GM12878 (cell line): ENCODE measurements around the gene CTSH. TPM values are rescaled to one million over a fixed set of nuclear protein-coding genes. Genes with fewer than 3 reads are reported as not detected.

Experiments used
- ATAC-seq: fragments of 200-7000 bp; cut with Tn5 transposase; 3 replicates; pipeline ENCODE4 v1.9.1; 2020; ENCODE audit warnings: mild to moderate bottlenecking, moderate library complexity
- BruUV-seq: library from RNA; stranded (reverse); fragments of 400-500 nt; replicated peaks from 2 replicates; lab custom pipeline; 2021; lab: Mats Ljungman, UMichigan
- CTCF ChIA-PET: fragments of 300-600 bp; sonication (Branson Sonifier 250); formaldehyde crosslinking; extraction: SDS; loops from one replicate; lab custom pipeline; 2021; ENCODE audit warnings: inconsistent platforms; lab: Yijun Ruan, JAX
- POLR2A ChIA-PET: fragments of 350-600 bp; formaldehyde crosslinking; extraction: SDS; loops from one replicate; lab custom pipeline; 2021; ENCODE audit warnings: inconsistent platforms; lab: Charles Lee
- RAD21 ChIA-PET: fragments of 300-600 bp; sonication (Branson Sonifier 250); formaldehyde crosslinking; loops from one replicate; lab custom pipeline; 2023; ENCODE audit warnings: antibody characterized with exemption; ENCODE audit not compliant: unreplicated experiment; lab: Charles Lee
- SMC1A ChIA-PET: fragments of 300-600 bp; sonication (Branson Sonifier 250); formaldehyde crosslinking; loops from one replicate; lab custom pipeline; 2023; ENCODE audit not compliant: unreplicated experiment, uncharacterized antibody; lab: Charles Lee
- DNase-seq: peaks from one replicate; pipeline ENCODE4 v3.0.0-alpha.2; 2011; ENCODE audit warnings: low read depth, low spot score
- FAIRE-seq: peaks from 3 replicates; lab custom pipeline; 2011; peaks lifted over from hg19 to GRCh38; lab: Jason Lieb, UNC
- H2AFZ ChIP-seq: 2 replicates; pipeline ENCODE4 v1.6.0; 2011; ENCODE audit warnings: low read depth, low read length, control low read depth; ENCODE audit not compliant: control insufficient read depth
- H3K27ac ChIP-seq: 2 replicates; pipeline ENCODE4 v1.5.1; 2011; ENCODE audit warnings: control low read depth; ENCODE audit not compliant: control insufficient read depth, insufficient read depth
- H3K27me3 ChIP-seq, 2 experiments: replicated peaks in 1 of 2; 2 replicates each; pipeline versions ENCODE4 v1.6.0 to v1.6.1; 2011; ENCODE audit warnings: low read length in 1 of 2; ENCODE audit not compliant: control insufficient read depth in 2 of 2, insufficient read depth in 2 of 2
- H3K36me3 ChIP-seq, 2 experiments: 2 replicates each; pipeline ENCODE4 v1.5.1; 2011; ENCODE audit warnings: low read length in 1 of 2; ENCODE audit not compliant: control insufficient read depth in 2 of 2, insufficient read depth in 2 of 2
- H3K4me1 ChIP-seq: 2 replicates; pipeline ENCODE4 v1.6.1; 2011; ENCODE audit warnings: mild to moderate bottlenecking, low read length, moderate library complexity, mixed read lengths; ENCODE audit not compliant: control insufficient read depth, insufficient read depth
- H3K4me2 ChIP-seq: 2 replicates; pipeline ENCODE4 v1.6.0; 2011; ENCODE audit warnings: control low read depth; ENCODE audit not compliant: control insufficient read depth, insufficient read depth
- H3K4me3 ChIP-seq: fragments of 200-600 bp; sonication (generic); 2 replicates; pipeline ENCODE4 v1.5.1; 2016
- H3K79me2 ChIP-seq: 2 replicates; pipeline ENCODE4 v1.6.0; 2011; ENCODE audit warnings: low read length; ENCODE audit not compliant: control insufficient read depth, insufficient read depth
- H3K9ac ChIP-seq: 2 replicates; pipeline ENCODE4 v1.8.0; 2011; ENCODE audit warnings: low read length, control low read depth, mixed read lengths; ENCODE audit not compliant: control insufficient read depth, insufficient read depth
- H3K9me3 ChIP-seq: replicated peaks from 3 replicates; pipeline ENCODE4 v1.5.1; 2011; ENCODE audit warnings: mild to moderate bottlenecking, low read length; ENCODE audit not compliant: control insufficient read depth, insufficient read depth
- H4K20me1 ChIP-seq: 2 replicates; pipeline ENCODE4 v1.6.0; 2011; ENCODE audit not compliant: control insufficient read depth, insufficient read depth
- BHLHE40 ChIP-seq, 2 experiments: fragments of 450-650 bp in 1 of 2; IDR thresholded peaks; 2 replicates each; pipeline ENCODE4 v1.6.1; 2011 to 2017; ENCODE audit warnings: low read depth in 2 of 2, borderline replicate concordance in 1 of 2, improper control_type of control experiment in 1 of 2, low read length in 1 of 2, mild to moderate bottlenecking in 1 of 2
- CBX3 ChIP-seq: fragments of 200-600 bp; sonication (generic); IDR thresholded peaks from 2 replicates; pipeline ENCODE4 v1.6.1; 2016; ENCODE audit warnings: low read depth, borderline replicate concordance
- CREB1 ChIP-seq: IDR thresholded peaks from 2 replicates; pipeline ENCODE4 v1.6.1; 2012; ENCODE audit warnings: low read depth, mild to moderate bottlenecking, inconsistent platforms
- ESRRA ChIP-seq: IDR thresholded peaks from 2 replicates; pipeline ENCODE4 v1.6.1; 2012; ENCODE audit warnings: mild to moderate bottlenecking, low read length, improper control_type of control experiment
- HDAC6 ChIP-seq: fragments of 200-600 bp; sonication (generic); IDR thresholded peaks from one replicate; pipeline ENCODE4 v1.8.0; 2017; ENCODE audit warnings: antibody characterized with exemption; ENCODE audit not compliant: unreplicated experiment
- HDGF ChIP-seq: fragments of 450-650 bp; IDR thresholded peaks from 2 replicates; pipeline ENCODE4 v1.6.1; 2016; ENCODE audit warnings: antibody characterized with exemption
- HSF1 ChIP-seq: fragments of 150-350 bp; IDR thresholded peaks from 2 replicates; pipeline ENCODE4 v1.6.1; 2014; ENCODE audit warnings: mild to moderate bottlenecking, low read depth, low read length
- NFIC ChIP-seq: IDR thresholded peaks from 2 replicates; pipeline ENCODE4 v1.6.1; 2012; ENCODE audit warnings: low read depth, mild to moderate bottlenecking, inconsistent platforms, low read length, moderate library complexity
- NFYA ChIP-seq: IDR thresholded peaks from 2 replicates; pipeline ENCODE4 v1.6.1; 2011; ENCODE audit warnings: low read depth, mild to moderate bottlenecking, low read length, improper control_type of control experiment, borderline replicate concordance
- NR2C2 ChIP-seq: IDR thresholded peaks from 2 replicates; pipeline ENCODE4 v1.6.1; 2011; ENCODE audit warnings: borderline replicate concordance, low read depth; ENCODE audit not compliant: control insufficient read depth, insufficient read length
- RBBP5 ChIP-seq: fragments of 200-600 bp; sonication (generic); conservative IDR thresholded peaks from 2 replicates; pipeline ENCODE4 v1.6.1; 2016
- RELA ChIP-seq: fragments of 450-650 bp; IDR thresholded peaks from 2 replicates; pipeline ENCODE4 v1.8.0; 2014; ENCODE audit warnings: borderline replicate concordance; ENCODE audit not compliant: partially characterized antibody
- SMC3 ChIP-seq: IDR thresholded peaks from 2 replicates; pipeline ENCODE4 v1.6.1; 2011; ENCODE audit warnings: low read length, improper control_type of control experiment, borderline replicate concordance
- SRF ChIP-seq, 2 experiments: IDR thresholded peaks; 2 replicates each; pipeline ENCODE4 v1.6.1; 2011; ENCODE audit warnings: low read depth in 2 of 2, low read length in 2 of 2, mild to moderate bottlenecking in 1 of 2, moderate library complexity in 1 of 2
- YY1 ChIP-seq: IDR thresholded peaks from 2 replicates; pipeline ENCODE4 v1.6.1; 2011; ENCODE audit warnings: low read depth, mild to moderate bottlenecking, low read length
- ZNF274 ChIP-seq: IDR thresholded peaks from one replicate; pipeline ENCODE4 v1.8.0; 2011; ENCODE audit not compliant: insufficient read length, insufficient read depth
- ZSCAN29 ChIP-seq: fragments of 450-650 bp; IDR thresholded peaks from 2 replicates; pipeline ENCODE4 v1.6.1; 2017; ENCODE audit warnings: mild to moderate bottlenecking, moderate library complexity
- ZZZ3 ChIP-seq: IDR thresholded peaks from 2 replicates; pipeline ENCODE4 v1.6.1; 2011; ENCODE audit warnings: low read depth; ENCODE audit not compliant: control insufficient read depth, insufficient read length
- WGBS: methylation state at CpG from one replicate; pipeline ENCODE4 v1.1.6; 2016; ENCODE audit warnings: low lambda C conversion rate; ENCODE audit not compliant: insufficient replicate concordance, insufficient coverage; ENCODE audit errors: missing lambda C conversion rate; 5-methylcytosine and 5-hydroxymethylcytosine counted together
- in situ Hi-C: fragments of 300-500 bp; cut with MboI; formaldehyde crosslinking; loops from 9 replicates; pipeline ENCODE4 v1.14.3; 2018; ENCODE audit warnings: mixed read lengths
- intact Hi-C: fragments of 100-400 bp; cut with micrococcal nuclease; formaldehyde crosslinking; loops from one replicate; pipeline ENCODE4 v1.14.2; 2022; ENCODE audit not compliant: unreplicated experiment
- polyA plus RNA-seq, 11 experiments: library from polyadenylated mRNA; depleted of rRNA in 4 of 11; unstranded in 6 of 11; stranded (reverse) in 5 of 11; fragments of >200 nt; fragmentation: Nextera tagmentation in 4 of 11; fragmentation: Illumina TruSeq in 1 of 11; extraction: Ambion mirVana in 4 of 11; extraction: Trizol in 1 of 11; gene quantifications; 1 replicate in 1 of 11; 2 replicates in 10 of 11; pipeline versions ENCODE4 v1.2.1 to v1.2.3, GENCODE V29; 2011 to 2016; ENCODE audit warnings: inconsistent platforms in 2 of 11, missing spikeins in 2 of 11, low read depth in 1 of 11
- total RNA-seq, 4 experiments: library from RNA; depleted of rRNA in 3 of 4; stranded (reverse); fragments of >200 nt in 3 of 4; fragmentation: Illumina TruSeq in 1 of 4; extraction: Trizol in 1 of 4; gene quantifications; 2 replicates each; pipeline versions ENCODE4 v1.2.1 to v1.2.3, GENCODE V29; 2013 to 2021
- TF ChIP-seq, protein P1 (sequence below): fragments of 450-650 bp; IDR thresholded peaks from 2 replicates; pipeline ENCODE4 v1.6.1; 2014; ENCODE audit warnings: mild to moderate bottlenecking
- TF ChIP-seq, protein P2 (sequence below): fragments of 450-650 bp; IDR thresholded peaks from 2 replicates; pipeline ENCODE4 v1.6.1; 2017; ENCODE audit warnings: borderline replicate concordance

The CTSH gene
- total and polyA plus RNA-seq, 10 of the 15 experiments (the other 5 are each of a cell fraction or from before 2014, with no cell fraction given) = 30.2 to 1,212 (median 519) TPM

GRCh38 chr15:78947506-78947905 lies 2.7 kb upstream of the CTSH start:
- in situ Hi-C loops = no loop called here
- Histone ChIP-seq H3K4me2 (no peak overlapping the region), H3K9me3 (no peaks in the 10 kb centered on the region), H3K4me3 (no peak overlapping the region), H4K20me1 (no peaks in the 10 kb centered on the region), H3K9ac (no peak overlapping the region), H3K36me3 (no peaks in the 10 kb centered on the region), H3K27ac (no peak overlapping the region), H3K4me1 (peaks cover 12% of the 10 kb centered on the region), H3K79me2 (peaks cover 27% of the 10 kb centered on the region), H2AFZ (no peak overlapping the region), H3K27me3 (no peaks in the 10 kb centered on the region; a peak in 1 of 4 replicates)
- ChIA-PET POLR2A (interaction anchor here (0.8 to 1.2 kb wide), 2 partner anchors 27 to 39 kb away, joined by 3 read pairs; no protein-coding TSS in a partner anchor), CTCF (interaction anchor here (1.8 kb wide), 1 partner anchor 59 kb away, joined by 4 read pairs; no protein-coding TSS in a partner anchor), RAD21 (no interaction called here), SMC1A (interaction anchor here (1.2 to 1.3 kb wide), 2 partner anchors 28 to 71 kb away, joined by 3 read pairs; no protein-coding TSS in a partner anchor)
- no peak for TF ChIP-seq SRF (IDR thresholded peaks at IDR 0.05; ENCODE audit: low read depth in 2 of 2, low read length in 2 of 2)
- TF ChIP-seq, protein P1, sequence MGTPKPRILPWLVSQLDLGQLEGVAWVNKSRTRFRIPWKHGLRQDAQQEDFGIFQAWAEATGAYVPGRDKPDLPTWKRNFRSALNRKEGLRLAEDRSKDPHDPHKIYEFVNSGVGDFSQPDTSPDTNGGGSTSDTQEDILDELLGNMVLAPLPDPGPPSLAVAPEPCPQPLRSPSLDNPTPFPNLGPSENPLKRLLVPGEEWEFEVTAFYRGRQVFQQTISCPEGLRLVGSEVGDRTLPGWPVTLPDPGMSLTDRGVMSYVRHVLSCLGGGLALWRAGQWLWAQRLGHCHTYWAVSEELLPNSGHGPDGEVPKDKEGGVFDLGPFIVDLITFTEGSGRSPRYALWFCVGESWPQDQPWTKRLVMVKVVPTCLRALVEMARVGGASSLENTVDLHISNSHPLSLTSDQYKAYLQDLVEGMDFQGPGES = no peak
- TF ChIP-seq ESRRA = no peak
- TF ChIP-seq HSF1 = no peak
- TF ChIP-seq CBX3 = no peak
- TF ChIP-seq HDGF = no peak
- no peak for TF ChIP-seq ZSCAN29
- TF ChIP-seq ZZZ3 = no peak
- TF ChIP-seq NFIC = no peak
- TF ChIP-seq RBBP5 = no peak
- no peak for TF ChIP-seq ZNF274
- no peak for TF ChIP-seq HDAC6
- TF ChIP-seq BHLHE40 (IDR thresholded peaks at IDR 0.05; ENCODE audit: borderline replicate concordance in 1 of 2, low read depth in 2 of 2, low read length in 1 of 2) = no peak
- no peak for TF ChIP-seq SMC3
- TF ChIP-seq RELA = no peak
- TF ChIP-seq CREB1 = no peak
- no peak for TF ChIP-seq NFYA
- TF ChIP-seq, protein P2, sequence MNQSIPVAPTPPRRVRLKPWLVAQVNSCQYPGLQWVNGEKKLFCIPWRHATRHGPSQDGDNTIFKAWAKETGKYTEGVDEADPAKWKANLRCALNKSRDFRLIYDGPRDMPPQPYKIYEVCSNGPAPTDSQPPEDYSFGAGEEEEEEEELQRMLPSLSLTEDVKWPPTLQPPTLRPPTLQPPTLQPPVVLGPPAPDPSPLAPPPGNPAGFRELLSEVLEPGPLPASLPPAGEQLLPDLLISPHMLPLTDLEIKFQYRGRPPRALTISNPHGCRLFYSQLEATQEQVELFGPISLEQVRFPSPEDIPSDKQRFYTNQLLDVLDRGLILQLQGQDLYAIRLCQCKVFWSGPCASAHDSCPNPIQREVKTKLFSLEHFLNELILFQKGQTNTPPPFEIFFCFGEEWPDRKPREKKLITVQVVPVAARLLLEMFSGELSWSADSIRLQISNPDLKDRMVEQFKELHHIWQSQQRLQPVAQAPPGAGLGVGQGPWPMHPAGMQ = no peak
- no peak for TF ChIP-seq YY1
- no peak for TF ChIP-seq NR2C2
- WGBS = 83% methylated on average over 5 of the region's 5 CpGs
- no peak for DNase-seq
- FAIRE-seq = no peak
- intact Hi-C loops = no loop called here
- ATAC-seq = no peak
- no TSS peak for BruUV-seq
